Adrenal gland (tissue), 12 donors: Measurements from ENCODE around the gene C10orf105. TPM values are rescaled to one million over a fixed set of nuclear protein-coding genes. Genes with fewer than 3 reads are reported as not detected.

ENCODE experiments used
- DNase-seq, 7 donors: peaks; one replicate each; pipeline ENCODE4 v3.0.0-alpha.2; 2019 to 2020
- H3K27ac ChIP-seq, 5 donors: fragments of 200-600 bp; sonication (generic) in 4 of 5; 1 replicate in 3 of 5; 2 replicates in 2 of 5; pipeline versions ENCODE4 v1.5.1 to v1.8.0; 2016 to 2020; ENCODE audit warnings: mild to moderate bottlenecking in 1 of 5
- H3K27me3 ChIP-seq: fragments of 200-600 bp; 2 replicates; pipeline ENCODE4 v1.8.0; 2021
- H3K36me3 ChIP-seq, 2 donors: fragments of 200-600 bp; replicated peaks in 1 of 2; 1 replicate in 1 of 2; 2 replicates in 1 of 2; pipeline versions ENCODE4 v1.5.1 to v1.8.0; 2018 to 2022
- H3K4me1 ChIP-seq, 2 donors: fragments of 200-600 bp; replicated peaks in 1 of 2; 1 replicate in 1 of 2; 2 replicates in 1 of 2; pipeline versions ENCODE4 v1.5.1 to v1.8.0; 2018 to 2021
- H3K4me3 ChIP-seq, 4 donors: fragments of 200-600 bp; sonication (generic) in 3 of 4; one replicate each; pipeline ENCODE4 v1.5.1; 2016 to 2018
- H3K9me3 ChIP-seq, 3 donors: fragments of 200-600 bp; sonication (generic) in 1 of 3; replicated peaks in 1 of 3; 1 replicate in 2 of 3; 2 replicates in 1 of 3; pipeline versions ENCODE4 v1.5.1 to v1.8.0; 2016 to 2021
- CTCF ChIP-seq, 6 experiments: fragments of 450-650 bp in 4 of 6; fragments of 200-600 bp in 2 of 6; sonication (generic) in 1 of 6; IDR thresholded peaks; 1 replicate in 5 of 6; 2 replicates in 1 of 6; pipeline versions ENCODE4 v1.5.1 to v1.8.0; 2016 to 2021; ENCODE audit warnings: antibody characterized with exemption in 6 of 6, mild to moderate bottlenecking in 2 of 6, moderate library complexity in 1 of 6
- POLR2A ChIP-seq, 2 donors: fragments of 450-650 bp; IDR thresholded peaks; one replicate each; pipeline ENCODE4 v1.6.1; 2017; ENCODE audit warnings: antibody characterized with exemption in 2 of 2, mild to moderate bottlenecking in 2 of 2, moderate library complexity in 1 of 2
- WGBS, 4 donors: extraction: QIAGEN DNeasy Blood & Tissue Kit in 2 of 4; methylation state at CpG; one replicate each; pipeline versions ENCODE4 v1.1.5 to v1.1.7; 2013 to 2017; 5-methylcytosine and 5-hydroxymethylcytosine counted together
- intact Hi-C, 2 donors: fragments of 100-400 bp; cut with DNase I; formaldehyde crosslinking; loops; one replicate each; pipeline versions ENCODE4 v1.14.1 to v1.15.0; 2022 to 2023
- polyA plus RNA-seq, 3 donors: library from polyadenylated mRNA; stranded (reverse); fragments of 200-250 nt in 2 of 3; fragments of 350-450 nt in 1 of 3; fragmentation: Illumina TruSeq in 1 of 3; extraction: RNeasy Lipid Tissue Mini Kit (QIAGEN cat#74804) in 1 of 3; gene quantifications; one replicate each; pipeline ENCODE4 v1.2.3, GENCODE V29; 2013 to 2014
- total RNA-seq, 9 donors: library from RNA; depleted of rRNA in 4 of 9; stranded (reverse); fragments of >200 nt in 4 of 9; fragments of 120-200 nt in 1 of 9; fragmentation: NEBNext Ultra II Directional in 1 of 9; extraction: Animal tissue kit (Norgen Biotek cat#: 25700) in 1 of 9; gene quantifications; one replicate each; pipeline versions ENCODE4 v1.1.0 to v1.2.4, GENCODE V29; 2013 to 2023
- donor health status: healthy with polysubstance abuse.
- donor health status: Bipolar disorder and iron deficiency.
- donor health status: DM: yes; HTN: yes; CAD: no.
- donor health status: DM: no; HTN: no; CAD: no.
- donor health status: DM: no; HTN: no; CAD: no.
- donor health status: DM: yes; HTN: yes; CAD: no.

C10orf105 gene
- total and polyA plus RNA-seq, 12 donors = under 0.01 to 0.48 (median 0.07) TPM; not detected in 2

GRCh38 chr10:71688256-71688655, 31.3 kb downstream of the C10orf105 start:
- no peaks in the 10 kb centered on the region for H3K27me3 ChIP-seq
- H3K4me3 ChIP-seq = no peak overlapping the region
- H3K4me1 ChIP-seq = no peaks in the 10 kb centered on the region
- DNase-seq = no peak
- WGBS, 4 donors = 87 to 95% (median 90%) methylated on average over 3 of the region's 3 CpGs
- H3K9me3 ChIP-seq = no peaks in the 10 kb centered on the region
- intact Hi-C loops = no loop called here
- no peak for TF ChIP-seq POLR2A (IDR thresholded peaks at IDR 0.05)
- no peak for TF ChIP-seq CTCF (IDR thresholded peaks at IDR 0.05)
- H3K36me3 ChIP-seq = no peaks in the 10 kb centered on the region
- H3K27ac ChIP-seq = no peak overlapping the region

GRCh38 chr10:71687480-71687879, 32.1 kb downstream of the C10orf105 start:
- H3K36me3 ChIP-seq = no peaks in the 10 kb centered on the region
- no peak overlapping the region for H3K4me3 ChIP-seq
- DNase-seq = no peak
- H3K27me3 ChIP-seq = no peaks in the 10 kb centered on the region
- H3K4me1 ChIP-seq = no peaks in the 10 kb centered on the region
- H3K27ac ChIP-seq = no peak overlapping the region
- WGBS, 4 donors = 73 to 88% (median 82%) methylated on average over 3 to 9 of the region's 9 CpGs
- TF ChIP-seq POLR2A (IDR thresholded peaks at IDR 0.05) (no peak), CTCF (IDR thresholded peaks at IDR 0.05) (no peak)
- intact Hi-C loops = no loop called here
- no peaks in the 10 kb centered on the region for H3K9me3 ChIP-seq

GRCh38 chr10:71687077-71687476, 32.5 kb downstream of the C10orf105 start:
- Histone ChIP-seq H3K9me3 (no peaks in the 10 kb centered on the region), H3K27ac (no peak overlapping the region), H3K4me1 (no peaks in the 10 kb centered on the region), H3K4me3 (no peak overlapping the region), H3K36me3 (no peaks in the 10 kb centered on the region), H3K27me3 (no peaks in the 10 kb centered on the region)
- intact Hi-C loops = no loop called here
- DNase-seq = no peak
- 60 to 84% (median 82%) methylated on average over 1 to 5 of the region's 5 CpGs for WGBS, 4 donors
- TF ChIP-seq CTCF (IDR thresholded peaks at IDR 0.05) = no peak
- no peak for TF ChIP-seq POLR2A (IDR thresholded peaks at IDR 0.05)

GRCh38 chr10:71685554-71686232, 33.9 kb downstream of the C10orf105 start:
- TF ChIP-seq CTCF (IDR thresholded peaks at IDR 0.05) = no peak
- no peak for TF ChIP-seq POLR2A (IDR thresholded peaks at IDR 0.05)
- H3K27me3 ChIP-seq = no peaks in the 10 kb centered on the region
- no peaks in the 10 kb centered on the region for H3K36me3 ChIP-seq
- intact Hi-C loops = no loop called here
- H3K4me1 ChIP-seq = no peaks in the 10 kb centered on the region
- no peak overlapping the region for H3K27ac ChIP-seq
- H3K4me3 ChIP-seq = no peak overlapping the region
- no peak for DNase-seq
- no peaks in the 10 kb centered on the region for H3K9me3 ChIP-seq
- 85 to 91% (median 89%) methylated on average over 11 to 13 of the region's 13 CpGs for WGBS, 4 donors
